DND-41 (cell line): ENCODE measurements around the gene CDKN1B.

Experiments used
- EZH2 ChIP-seq: IDR thresholded peaks from 3 replicates; pipeline ENCODE4 v1.6.1; 2012; ENCODE audit warnings: borderline replicate concordance, low read depth, mild to moderate bottlenecking, moderate library complexity, low read length, inconsistent platforms; ENCODE audit not compliant: severe bottlenecking
- TF ChIP-seq, protein P1 (sequence below): IDR thresholded peaks from 2 replicates; pipeline ENCODE4 v1.5.1; 2012; ENCODE audit warnings: borderline replicate concordance, low read length, moderate library complexity, mild to moderate bottlenecking; ENCODE audit not compliant: poor library complexity, severe bottlenecking; ENCODE audit errors: extremely low read depth

DNA sequence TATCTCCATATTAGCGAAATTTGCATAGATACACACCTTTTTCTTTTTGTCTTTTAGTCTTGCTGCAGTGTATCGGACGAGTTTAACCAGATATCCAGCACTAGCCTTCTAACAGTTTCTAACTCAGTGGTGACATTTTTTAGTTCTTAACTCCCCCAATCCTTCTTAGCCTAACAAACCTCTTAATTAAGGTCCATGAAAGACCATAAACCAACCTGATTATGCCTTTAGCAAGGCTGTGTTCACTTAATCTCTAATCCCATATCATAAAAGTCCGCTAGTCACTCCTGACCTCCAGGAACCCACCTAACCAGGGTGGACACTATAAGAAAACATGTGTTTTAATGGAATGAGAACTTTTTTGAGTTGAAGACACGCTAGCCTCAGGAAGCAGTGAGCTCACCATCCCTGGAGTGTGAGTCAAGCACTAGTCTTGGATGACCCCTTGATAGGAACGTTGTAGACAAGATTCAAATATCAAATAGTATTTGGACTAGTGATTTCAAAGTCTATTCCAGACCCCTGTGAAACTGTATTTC is 9.5 kb downstream of the CDKN1B start:
- TF ChIP-seq EZH2, result no peak
- TF ChIP-seq, protein P1, sequence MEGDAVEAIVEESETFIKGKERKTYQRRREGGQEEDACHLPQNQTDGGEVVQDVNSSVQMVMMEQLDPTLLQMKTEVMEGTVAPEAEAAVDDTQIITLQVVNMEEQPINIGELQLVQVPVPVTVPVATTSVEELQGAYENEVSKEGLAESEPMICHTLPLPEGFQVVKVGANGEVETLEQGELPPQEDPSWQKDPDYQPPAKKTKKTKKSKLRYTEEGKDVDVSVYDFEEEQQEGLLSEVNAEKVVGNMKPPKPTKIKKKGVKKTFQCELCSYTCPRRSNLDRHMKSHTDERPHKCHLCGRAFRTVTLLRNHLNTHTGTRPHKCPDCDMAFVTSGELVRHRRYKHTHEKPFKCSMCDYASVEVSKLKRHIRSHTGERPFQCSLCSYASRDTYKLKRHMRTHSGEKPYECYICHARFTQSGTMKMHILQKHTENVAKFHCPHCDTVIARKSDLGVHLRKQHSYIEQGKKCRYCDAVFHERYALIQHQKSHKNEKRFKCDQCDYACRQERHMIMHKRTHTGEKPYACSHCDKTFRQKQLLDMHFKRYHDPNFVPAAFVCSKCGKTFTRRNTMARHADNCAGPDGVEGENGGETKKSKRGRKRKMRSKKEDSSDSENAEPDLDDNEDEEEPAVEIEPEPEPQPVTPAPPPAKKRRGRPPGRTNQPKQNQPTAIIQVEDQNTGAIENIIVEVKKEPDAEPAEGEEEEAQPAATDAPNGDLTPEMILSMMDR, result no peak
